Measurements from ENCODE around the gene RTKN.
A peak's percentile ranks its signal among the peaks of the same experiment; 100 is the strongest.

Gene RTKN

DNA sequence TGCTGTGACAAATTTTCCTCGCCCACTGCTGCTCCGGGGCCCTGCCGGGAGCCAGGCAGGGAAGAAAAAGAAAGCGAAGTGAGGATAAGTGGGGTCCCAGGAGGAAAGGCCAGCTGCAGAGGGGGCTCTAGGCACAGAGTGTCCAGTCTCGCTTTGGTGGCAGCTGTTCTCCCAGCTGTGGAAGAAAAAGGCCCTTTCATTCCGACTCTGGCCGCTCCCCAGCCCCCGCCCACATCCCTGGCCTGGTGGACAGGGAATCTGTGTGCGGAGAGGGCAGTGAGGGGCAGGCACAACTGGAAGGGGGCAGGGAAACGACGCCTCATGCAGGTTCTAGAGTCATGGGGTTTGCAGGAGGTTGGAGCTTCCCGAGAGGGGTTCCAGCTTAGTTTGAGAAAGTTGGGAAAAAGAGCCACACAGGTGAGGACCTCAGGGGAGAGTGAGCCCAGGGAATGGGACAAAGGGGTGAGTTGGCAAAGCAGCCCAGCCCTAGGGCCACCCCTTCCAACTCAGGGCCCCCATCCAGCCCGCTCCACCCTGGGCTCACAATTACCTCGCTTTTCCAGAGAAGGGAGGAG is 1.8 kb downstream of the RTKN start:
- H3K27me3 Mint-ChIP-seq (ENCODE audit: low read depth), result peaks cover 7% of the 10 kb centered on the region
- H3K27ac Mint-ChIP-seq, result peak overlapping the region; percentile 99 to 100 (median 99)
- no peaks in the 10 kb centered on the region for H3K9me3 Mint-ChIP-seq
- TF ChIP-seq, protein P1, sequence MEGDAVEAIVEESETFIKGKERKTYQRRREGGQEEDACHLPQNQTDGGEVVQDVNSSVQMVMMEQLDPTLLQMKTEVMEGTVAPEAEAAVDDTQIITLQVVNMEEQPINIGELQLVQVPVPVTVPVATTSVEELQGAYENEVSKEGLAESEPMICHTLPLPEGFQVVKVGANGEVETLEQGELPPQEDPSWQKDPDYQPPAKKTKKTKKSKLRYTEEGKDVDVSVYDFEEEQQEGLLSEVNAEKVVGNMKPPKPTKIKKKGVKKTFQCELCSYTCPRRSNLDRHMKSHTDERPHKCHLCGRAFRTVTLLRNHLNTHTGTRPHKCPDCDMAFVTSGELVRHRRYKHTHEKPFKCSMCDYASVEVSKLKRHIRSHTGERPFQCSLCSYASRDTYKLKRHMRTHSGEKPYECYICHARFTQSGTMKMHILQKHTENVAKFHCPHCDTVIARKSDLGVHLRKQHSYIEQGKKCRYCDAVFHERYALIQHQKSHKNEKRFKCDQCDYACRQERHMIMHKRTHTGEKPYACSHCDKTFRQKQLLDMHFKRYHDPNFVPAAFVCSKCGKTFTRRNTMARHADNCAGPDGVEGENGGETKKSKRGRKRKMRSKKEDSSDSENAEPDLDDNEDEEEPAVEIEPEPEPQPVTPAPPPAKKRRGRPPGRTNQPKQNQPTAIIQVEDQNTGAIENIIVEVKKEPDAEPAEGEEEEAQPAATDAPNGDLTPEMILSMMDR (IDR thresholded peaks at IDR 0.05; ENCODE audit: unreplicated experiment in 3 of 3), result no peak
- peaks cover 25% of the 10 kb centered on the region for H3K36me3 Mint-ChIP-seq (ENCODE audit: low read depth)
- H3K4me1 Mint-ChIP-seq, result peaks cover 52% of the 10 kb centered on the region
- H3K4me3 Mint-ChIP-seq, result peak overlapping the region; percentile 96 to 98 (median 98)

DNA sequence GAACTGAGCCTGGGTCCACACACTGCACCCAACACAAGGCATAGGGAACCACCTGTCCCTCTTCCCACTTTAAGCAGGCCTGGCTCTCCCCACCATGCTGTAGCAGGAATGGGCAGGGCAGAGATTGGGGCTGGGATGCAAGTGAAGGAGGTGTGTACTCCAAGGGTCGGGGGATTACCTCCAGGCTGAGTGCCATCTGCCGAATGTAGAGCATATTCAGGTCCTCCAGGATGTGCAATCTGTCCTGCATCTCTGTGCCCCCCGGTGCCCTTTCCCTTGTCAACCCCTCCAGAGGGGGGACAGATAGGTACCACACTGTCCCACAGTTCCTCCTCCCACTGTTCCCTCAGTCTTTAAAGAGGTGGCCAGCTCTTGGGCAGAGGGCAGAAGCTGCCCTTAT is 2.4 kb downstream of the RTKN start:
- peaks cover 7% of the 10 kb centered on the region for H3K27me3 Mint-ChIP-seq (ENCODE audit: low read depth)
- H3K36me3 Mint-ChIP-seq (ENCODE audit: low read depth), result peaks cover 25% of the 10 kb centered on the region
- H3K27ac Mint-ChIP-seq, result peak overlapping the region; percentile 99 to 100 (median 99)
- peak overlapping the region; percentile 96 to 98 (median 98) for H3K4me3 Mint-ChIP-seq
- H3K9me3 Mint-ChIP-seq, result no peaks in the 10 kb centered on the region
- TF ChIP-seq, protein P1 (IDR thresholded peaks at IDR 0.05; ENCODE audit: unreplicated experiment in 3 of 3), result no peak
- peaks cover 48% of the 10 kb centered on the region for H3K4me1 Mint-ChIP-seq

DNA sequence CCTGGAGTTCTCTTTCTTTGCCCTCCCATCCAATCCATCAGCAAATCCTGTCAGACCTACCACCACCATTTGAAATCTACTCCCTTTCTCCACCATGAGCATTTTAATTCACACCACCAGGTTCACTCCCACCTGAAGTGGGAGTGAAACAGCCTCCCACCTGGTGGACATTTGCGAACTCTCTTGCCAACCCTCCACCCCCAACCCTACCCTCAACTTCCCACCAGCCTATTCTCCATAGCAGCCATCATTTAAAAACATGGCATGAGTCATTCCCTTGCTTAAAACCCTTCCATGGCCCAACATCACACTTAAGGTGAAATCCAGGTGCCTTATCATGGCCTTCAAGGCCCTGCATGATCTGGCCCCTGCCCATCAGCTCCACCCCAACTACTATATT is 3.5 kb downstream of the RTKN start:
- peaks cover 43% of the 10 kb centered on the region for H3K4me1 Mint-ChIP-seq

DNA sequence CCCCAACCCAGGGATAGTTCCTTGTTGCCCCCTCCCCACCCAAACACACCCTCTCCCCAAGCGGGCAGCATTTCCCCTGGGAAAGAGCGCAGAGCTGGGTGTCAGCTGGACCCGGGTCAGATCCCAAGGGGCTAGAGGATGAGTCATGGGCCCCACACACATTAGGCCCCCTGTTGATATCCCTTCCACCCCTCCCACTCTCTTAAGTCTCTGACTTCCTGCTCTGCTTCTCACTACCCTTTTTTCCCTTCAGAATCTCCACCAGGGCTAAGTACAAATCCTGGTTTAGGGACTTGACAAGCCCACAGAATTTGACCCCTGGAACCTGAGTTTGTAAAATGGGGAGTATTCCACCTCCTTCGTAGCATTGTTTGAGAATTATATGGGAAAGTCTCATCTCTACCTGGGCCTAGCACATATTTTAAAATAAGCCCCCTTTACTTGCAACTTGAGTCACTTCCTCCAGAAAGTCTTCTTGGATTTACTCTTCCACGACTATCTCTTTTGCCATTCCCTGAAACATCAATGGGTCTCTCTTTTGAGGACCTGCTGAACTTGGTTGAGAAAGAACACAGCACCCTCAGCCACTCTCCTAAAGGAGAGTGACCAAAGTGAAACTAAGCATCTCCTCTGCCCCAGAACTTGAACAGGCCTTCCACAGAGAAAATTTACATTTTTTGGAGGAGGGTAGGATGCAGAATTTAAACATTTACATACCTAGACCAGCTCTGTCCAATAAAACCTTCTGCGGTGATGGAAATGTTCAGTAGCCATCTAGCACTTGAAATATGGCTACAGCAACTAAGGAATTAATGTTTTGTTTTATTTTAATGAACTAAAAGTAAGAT is 4.7 kb downstream of the RTKN start:
- Mint-ChIP-seq H3K27ac (peak overlapping the region in 2 of 3 experiments; percentile 10 to 100), H3K27me3 (ENCODE audit: low read depth) (peaks cover 7% of the 10 kb centered on the region), H3K36me3 (ENCODE audit: low read depth) (peaks cover 34% of the 10 kb centered on the region)

More for the DNA sequence above, 3.5 kb downstream of the RTKN start:
- TF ChIP-seq, protein P1 (IDR thresholded peaks at IDR 0.05; ENCODE audit: unreplicated experiment in 3 of 3), result no peak
- peaks cover 29% of the 10 kb centered on the region for H3K36me3 Mint-ChIP-seq (ENCODE audit: low read depth)
- H3K4me3 Mint-ChIP-seq, result peak overlapping the region; percentile 96 to 98 (median 98)
- no peaks in the 10 kb centered on the region for H3K9me3 Mint-ChIP-seq
- H3K27me3 Mint-ChIP-seq (ENCODE audit: low read depth), result peaks cover 7% of the 10 kb centered on the region
- H3K27ac Mint-ChIP-seq, result peak overlapping the region; percentile 99 to 100 (median 99)

DNA sequence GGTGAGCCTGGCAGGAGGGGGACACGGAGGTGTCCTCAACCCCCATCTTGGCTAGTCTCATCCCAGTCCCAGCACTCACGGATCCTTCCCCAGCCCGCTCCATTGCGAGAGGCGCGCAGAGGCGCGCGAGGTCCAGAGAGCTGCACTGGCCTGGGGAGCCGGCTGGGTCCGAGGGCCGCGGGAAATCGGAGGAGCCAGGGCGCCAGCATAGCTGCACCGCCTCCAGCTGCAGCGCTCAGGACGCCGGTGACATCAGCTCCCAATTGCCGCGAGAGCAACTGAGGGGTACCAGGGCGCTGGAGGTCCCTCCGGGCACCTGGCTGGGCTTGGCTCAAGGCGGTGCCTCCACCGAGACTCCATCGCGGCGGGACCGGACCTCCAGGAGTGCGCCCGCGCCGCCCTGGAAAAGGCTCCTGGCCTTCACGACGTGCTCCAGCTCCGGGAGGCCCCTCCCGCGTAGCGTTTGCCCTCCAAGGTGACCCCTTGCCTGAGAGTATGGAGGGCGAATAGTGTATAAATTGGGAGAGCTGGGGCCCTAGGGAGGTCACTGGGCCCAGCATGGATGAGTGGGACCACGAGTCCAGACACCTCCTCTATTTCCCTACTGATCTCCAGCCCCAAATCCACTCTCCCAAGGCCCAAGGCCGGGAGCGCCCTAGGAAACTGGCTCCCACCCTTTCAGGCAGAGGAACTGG is 5.5 kb downstream of the RTKN start:
- Mint-ChIP-seq H3K4me1 (peaks cover 38% of the 10 kb centered on the region), H3K4me3 (no peak overlapping the region), H3K27me3 (ENCODE audit: low read depth) (peaks cover 6% of the 10 kb centered on the region), H3K9me3 (no peaks in the 10 kb centered on the region), H3K36me3 (ENCODE audit: low read depth) (peaks cover 40% of the 10 kb centered on the region), H3K27ac (no peak overlapping the region)
- TF ChIP-seq, protein P1 (IDR thresholded peaks at IDR 0.05; ENCODE audit: unreplicated experiment in 3 of 3), result no peak

More for the DNA sequence above, 4.7 kb downstream of the RTKN start:
- TF ChIP-seq, protein P1 (IDR thresholded peaks at IDR 0.05; ENCODE audit: unreplicated experiment in 3 of 3), result no peak
- H3K4me3 Mint-ChIP-seq, result peak overlapping the region in 2 of 3 experiments; percentile 47 to 98
- peaks cover 39% of the 10 kb centered on the region for H3K4me1 Mint-ChIP-seq
- H3K9me3 Mint-ChIP-seq, result no peaks in the 10 kb centered on the region

Measured in nephron (organoid).